ENCODE data around the gene PIGU. TPM values are rescaled to one million over a fixed set of nuclear protein-coding genes. Genes with fewer than 3 reads are reported as not detected.

The PIGU gene
- total and polyA plus RNA-seq, 9 of the 15 experiments (the other 6 are each of a cell fraction or from before 2014, with no cell fraction given), result 6.5 to 100 (median 28.1) TPM

GRCh38 chr20:34713194-34713943 is 36.5 kb upstream of the PIGU start (continued):
- TF ChIP-seq E2F4 (CRISPR knock-in tag; IDR thresholded peaks at IDR 0.05; ENCODE audit: low read depth) (no peak), PTTG1 (tag; IDR thresholded peaks at IDR 0.05; ENCODE audit: low read depth) (no peak), TAF9B (IDR thresholded peaks at IDR 0.05; ENCODE audit: partially characterized antibody) (peak; percentile 82), ATF1 (CRISPR knock-in tag; IDR thresholded peaks at IDR 0.05) (no peak), ATF1 (tag; IDR thresholded peaks at IDR 0.05) (peak; percentile 69), PHB2 (IDR thresholded peaks at IDR 0.05; ENCODE audit: low read depth) (peak; percentile 76), ERF (CRISPR knock-in tag; IDR thresholded peaks at IDR 0.05) (no peak), CREBBP (IDR thresholded peaks at IDR 0.05; ENCODE audit: low read depth, low read length) (no peak), ZNF589 (CRISPR knock-in tag; IDR thresholded peaks at IDR 0.05; ENCODE audit: low read depth) (peak; percentile 32; the same call in 1 of the 2 replicates), RFX7 (CRISPR knock-in tag; IDR thresholded peaks at IDR 0.05) (no peak), NCOR1 (IDR thresholded peaks at IDR 0.05) (peak; percentile 94), POLR2AphosphoS5 (IDR thresholded peaks at IDR 0.05; ENCODE audit: control insufficient read depth, insufficient read depth, low read depth, low read length) (peak; percentile 96), ZNF282 (CRISPR knock-in tag; IDR thresholded peaks at IDR 0.05) (no peak), DNMT1 (IDR thresholded peaks at IDR 0.05) (0 out of 2 replicates have a peak, but pooled peaks have one; percentile 20), FOSL1 (tag; conservative IDR thresholded peaks at IDR 0.05) (peak; percentile 99), CREB3L1 (IDR thresholded peaks at IDR 0.05; ENCODE audit: borderline replicate concordance, low read depth) (peak; percentile 24; the same call in 1 of the 2 replicates), BCL6 (CRISPR knock-in tag; IDR thresholded peaks at IDR 0.05) (no peak), ZBTB11 (CRISPR knock-in tag; IDR thresholded peaks at IDR 0.05) (peak in 1 of 3 experiments; percentile 54; a peak in 2 of 6 replicates)
- TF ChIP-seq, protein P1, sequence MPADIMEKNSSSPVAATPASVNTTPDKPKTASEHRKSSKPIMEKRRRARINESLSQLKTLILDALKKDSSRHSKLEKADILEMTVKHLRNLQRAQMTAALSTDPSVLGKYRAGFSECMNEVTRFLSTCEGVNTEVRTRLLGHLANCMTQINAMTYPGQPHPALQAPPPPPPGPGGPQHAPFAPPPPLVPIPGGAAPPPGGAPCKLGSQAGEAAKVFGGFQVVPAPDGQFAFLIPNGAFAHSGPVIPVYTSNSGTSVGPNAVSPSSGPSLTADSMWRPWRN (IDR thresholded peaks at IDR 0.05; ENCODE audit: low read depth), result peak; percentile 70
- TF ChIP-seq, protein P2, sequence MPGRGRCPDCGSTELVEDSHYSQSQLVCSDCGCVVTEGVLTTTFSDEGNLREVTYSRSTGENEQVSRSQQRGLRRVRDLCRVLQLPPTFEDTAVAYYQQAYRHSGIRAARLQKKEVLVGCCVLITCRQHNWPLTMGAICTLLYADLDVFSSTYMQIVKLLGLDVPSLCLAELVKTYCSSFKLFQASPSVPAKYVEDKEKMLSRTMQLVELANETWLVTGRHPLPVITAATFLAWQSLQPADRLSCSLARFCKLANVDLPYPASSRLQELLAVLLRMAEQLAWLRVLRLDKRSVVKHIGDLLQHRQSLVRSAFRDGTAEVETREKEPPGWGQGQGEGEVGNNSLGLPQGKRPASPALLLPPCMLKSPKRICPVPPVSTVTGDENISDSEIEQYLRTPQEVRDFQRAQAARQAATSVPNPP (IDR thresholded peaks at IDR 0.05; ENCODE audit: borderline replicate concordance, insufficient read depth, insufficient read length), result no peak

Measured in K562 (cell line).